Measurements from ENCODE around the gene EVPL.

EVPL gene

GRCh38 chr17:75991396-75991795 is 35.7 kb downstream of the EVPL start:
- no peak overlapping the region for H3K4me3 ChIP-seq (ENCODE audit: low read depth, low read length)
- TF ChIP-seq CTCF (IDR thresholded peaks at IDR 0.05; ENCODE audit: low read depth, low read length) (no peak), MYC (IDR thresholded peaks at IDR 0.05; ENCODE audit: low read depth, low read length) (no peak), MAX (IDR thresholded peaks at IDR 0.05; ENCODE audit: low read depth, low read length) (no peak), POLR2A (IDR thresholded peaks at IDR 0.05; ENCODE audit: extremely low read depth, insufficient read length) (no peak)
- DNase-seq (ENCODE audit: low read depth) = no peak

DNA sequence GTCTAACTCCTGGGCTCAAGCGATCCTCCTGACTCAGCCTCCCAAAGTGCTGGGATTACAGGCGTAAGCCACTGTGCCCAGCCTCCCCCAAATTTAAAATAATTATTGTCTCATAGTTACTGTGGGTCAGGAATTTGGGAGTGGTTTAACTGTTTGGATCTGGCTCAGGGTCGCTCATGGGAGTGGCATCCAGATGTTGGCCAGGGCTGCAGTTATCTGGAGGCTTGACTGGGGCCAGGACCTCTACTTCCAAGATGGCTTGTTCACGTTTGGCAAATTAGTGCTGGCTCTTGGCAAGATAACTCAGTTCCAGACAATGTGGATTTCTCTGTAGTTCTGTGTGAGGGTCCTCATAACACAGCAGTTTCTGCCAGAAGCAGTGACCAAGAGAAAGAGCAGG is 40.1 kb downstream of the EVPL start:
- DNase-seq (ENCODE audit: low read depth) = no peak
- H3K4me3 ChIP-seq (ENCODE audit: low read depth, low read length) = no peak overlapping the region
- TF ChIP-seq MYC (IDR thresholded peaks at IDR 0.05; ENCODE audit: low read depth, low read length) = no peak
- no peak for TF ChIP-seq CTCF (IDR thresholded peaks at IDR 0.05; ENCODE audit: low read depth, low read length)
- TF ChIP-seq MAX (IDR thresholded peaks at IDR 0.05; ENCODE audit: low read depth, low read length) = no peak

- no peak overlapping the region for H3K4me3 ChIP-seq (ENCODE audit: low read depth, low read length)
- TF ChIP-seq MYC (IDR thresholded peaks at IDR 0.05; ENCODE audit: low read depth, low read length) = no peak
- no peak for TF ChIP-seq MAX (IDR thresholded peaks at IDR 0.05; ENCODE audit: low read depth, low read length)
- no peak for TF ChIP-seq CTCF (IDR thresholded peaks at IDR 0.05; ENCODE audit: low read depth, low read length)
- TF ChIP-seq POLR2A (IDR thresholded peaks at IDR 0.05; ENCODE audit: extremely low read depth, insufficient read length) = no peak
- no peak for DNase-seq (ENCODE audit: low read depth)
Measured at GRCh38 chr17:75985986-75986385, 41.1 kb downstream of the EVPL start.

GRCh38 chr17:75983501-75984181 is 43.5 kb downstream of the EVPL start:
- DNase-seq (ENCODE audit: low read depth) = peak; percentile 93
- peak overlapping the region; percentile 21 for H3K4me3 ChIP-seq (ENCODE audit: low read depth, low read length)
- TF ChIP-seq MAX (IDR thresholded peaks at IDR 0.05; ENCODE audit: low read depth, low read length) (peak; percentile 87), MYC (IDR thresholded peaks at IDR 0.05; ENCODE audit: low read depth, low read length) (no peak)

GRCh38 chr17:75981019-75981615 is 46.0 kb downstream of the EVPL start:
- TF ChIP-seq CTCF (IDR thresholded peaks at IDR 0.05; ENCODE audit: low read depth, low read length) (no peak), MYC (IDR thresholded peaks at IDR 0.05; ENCODE audit: low read depth, low read length) (no peak), POLR2A (IDR thresholded peaks at IDR 0.05; ENCODE audit: extremely low read depth, insufficient read length) (no peak), MAX (IDR thresholded peaks at IDR 0.05; ENCODE audit: low read depth, low read length) (no peak)
- no peak for DNase-seq (ENCODE audit: low read depth)
- H3K4me3 ChIP-seq (ENCODE audit: low read depth, low read length) = no peak overlapping the region

- peak overlapping the region; percentile 84 for H3K4me3 ChIP-seq (ENCODE audit: low read depth, low read length)
- TF ChIP-seq MYC (IDR thresholded peaks at IDR 0.05; ENCODE audit: low read depth, low read length) (no peak), MAX (IDR thresholded peaks at IDR 0.05; ENCODE audit: low read depth, low read length) (no peak), POLR2A (IDR thresholded peaks at IDR 0.05; ENCODE audit: extremely low read depth, insufficient read length) (no peak), CTCF (IDR thresholded peaks at IDR 0.05; ENCODE audit: low read depth, low read length) (no peak)
- peak; percentile 28 for DNase-seq (ENCODE audit: low read depth)
Measured at GRCh38 chr17:75980188-75981018, 46.7 kb downstream of the EVPL start.

Data from NB4 (cell line).